Endothelial cell of umbilical vein (primary cell): Measurements from ENCODE around the gene SLC66A2. TPM values are rescaled to one million over a fixed set of nuclear protein-coding genes. Genes with fewer than 3 reads are reported as not detected.

Experiments
- BruUV-seq: library from RNA; stranded (reverse); fragments of 400-500 nt; replicated peaks from 2 replicates; lab custom pipeline; 2021; lab: Mats Ljungman, UMichigan
- CTCF ChIA-PET: fragments of 300-600, 350-600 bp; sonication (Branson Sonifier 250); formaldehyde crosslinking; loops from one replicate; lab custom pipeline; 2021; ENCODE audit warnings: antibody characterized with exemption, inconsistent platforms; lab: Charles Lee
- POLR2A ChIA-PET: fragments of 300-600, 350-600 bp; sonication (Branson Sonifier 250); formaldehyde crosslinking; loops from one replicate; lab custom pipeline; 2021; ENCODE audit warnings: antibody characterized with exemption, inconsistent platforms; lab: Charles Lee
- DNase-seq: peaks from one replicate; pipeline ENCODE4 v3.0.0-alpha.2; 2011; ENCODE audit warnings: low read depth, low spot score
- FAIRE-seq: peaks from 2 replicates; lab custom pipeline; 2011; peaks lifted over from hg19 to GRCh38; lab: Jason Lieb, UNC
- H2AFZ ChIP-seq: 2 replicates; pipeline ENCODE4 v1.6.0; 2012; ENCODE audit warnings: low read depth, low read length, control low read depth, inconsistent platforms
- H3K27ac ChIP-seq: 2 replicates; pipeline ENCODE4 v1.5.1; 2011; ENCODE audit warnings: low read depth, mild to moderate bottlenecking, control low read depth, low read length, moderate library complexity; ENCODE audit not compliant: insufficient read depth
- H3K27me3 ChIP-seq, 2 experiments: 2 replicates each; pipeline versions ENCODE4 v1.6.0 to v1.6.1; 2011; ENCODE audit warnings: low read length in 2 of 2, mixed read lengths in 1 of 2; ENCODE audit not compliant: control insufficient read depth in 2 of 2, insufficient read depth in 2 of 2
- H3K36me3 ChIP-seq, 2 experiments: 2 replicates in 1 of 2; 3 replicates in 1 of 2; pipeline ENCODE4 v1.5.1; 2011; ENCODE audit warnings: low read length in 2 of 2, mild to moderate bottlenecking in 1 of 2, moderate library complexity in 1 of 2; ENCODE audit not compliant: control insufficient read depth in 2 of 2, insufficient read depth in 2 of 2; ENCODE audit errors: extremely low read depth in 1 of 2
- H3K4me1 ChIP-seq: 3 replicates; pipeline ENCODE4 v1.5.1; 2011; ENCODE audit warnings: mild to moderate bottlenecking, low read length; ENCODE audit not compliant: control insufficient read depth, insufficient read depth; ENCODE audit errors: extremely low read depth
- H3K4me2 ChIP-seq: 2 replicates; pipeline ENCODE4 v1.6.1; 2011; ENCODE audit warnings: low read length, control low read depth, mixed read lengths; ENCODE audit not compliant: insufficient read depth
- H3K4me3 ChIP-seq, 3 experiments: fragments of 200-600 bp in 1 of 3; sonication (generic), shearing (Covaris generic) in 1 of 3; replicated peaks in 1 of 3; 2 replicates each; pipeline ENCODE4 v1.5.1; 2011 to 2016; ENCODE audit warnings: control low read depth in 3 of 3, low read length in 3 of 3, mild to moderate bottlenecking in 2 of 3, inconsistent platforms in 1 of 3, low read depth in 1 of 3, moderate library complexity in 1 of 3; ENCODE audit not compliant: insufficient read depth in 1 of 3
- H3K79me2 ChIP-seq: 2 replicates; pipeline ENCODE4 v1.6.0; 2012; ENCODE audit warnings: low read length, inconsistent platforms; ENCODE audit not compliant: control insufficient read depth, insufficient read depth
- H3K9ac ChIP-seq: replicated peaks from 2 replicates; pipeline ENCODE3; 2011; ENCODE audit warnings: low read length, control low read depth; ENCODE audit not compliant: insufficient read depth; ENCODE audit errors: extremely low read depth
- H3K9me1 ChIP-seq: replicated peaks from 3 replicates; pipeline ENCODE4 v1.6.0; 2011; ENCODE audit warnings: mild to moderate bottlenecking, low read length; ENCODE audit not compliant: control insufficient read depth, insufficient read depth; ENCODE audit errors: extremely low read depth
- H3K9me3 ChIP-seq: replicated peaks from 2 replicates; pipeline ENCODE4 v1.5.1; 2012; ENCODE audit warnings: low read length, inconsistent platforms; ENCODE audit not compliant: control insufficient read depth, insufficient read depth
- H4K20me1 ChIP-seq: replicated peaks from 2 replicates; pipeline ENCODE3; 2011; ENCODE audit warnings: mild to moderate bottlenecking, low read length; ENCODE audit not compliant: control insufficient read depth, insufficient read depth; ENCODE audit errors: extremely low read depth
- CTCF ChIP-seq, 2 donors: IDR thresholded peaks; 1 replicate in 1 of 2; 2 replicates in 1 of 2; pipeline ENCODE4 v1.5.1; 2011; ENCODE audit warnings: low read length in 2 of 2, mild to moderate bottlenecking in 2 of 2, moderate library complexity in 2 of 2, control low read depth in 1 of 2, inconsistent platforms in 1 of 2, low read depth in 1 of 2; ENCODE audit not compliant: insufficient read depth in 1 of 2; ENCODE audit errors: extremely low read depth in 1 of 2
- EZH2 ChIP-seq: IDR thresholded peaks from 2 replicates; pipeline ENCODE4 v1.6.1; 2012; ENCODE audit warnings: borderline replicate concordance, low read depth, mild to moderate bottlenecking, moderate library complexity, low read length, inconsistent platforms; ENCODE audit not compliant: severe bottlenecking
- FOS ChIP-seq: IDR thresholded peaks from 2 replicates; pipeline ENCODE4 v1.6.1; 2011; ENCODE audit warnings: mild to moderate bottlenecking, low read length, moderate library complexity, borderline replicate concordance; ENCODE audit not compliant: insufficient read depth
- GATA2 ChIP-seq: IDR thresholded peaks from 2 replicates; pipeline ENCODE4 v1.7.0; 2011; ENCODE audit warnings: low read depth, mild to moderate bottlenecking, moderate library complexity, mixed read lengths, low read length; ENCODE audit not compliant: insufficient read length, insufficient read depth
- JUN ChIP-seq: IDR thresholded peaks from 2 replicates; pipeline ENCODE4 v1.6.1; 2011; ENCODE audit warnings: borderline replicate concordance, low read depth; ENCODE audit not compliant: insufficient read length, insufficient read depth
- MYC ChIP-seq: IDR thresholded peaks from one replicate; pipeline ENCODE4 v1.6.1; 2011; ENCODE audit warnings: mild to moderate bottlenecking, low read depth, low read length
- POLR2A ChIP-seq: IDR thresholded peaks from 2 replicates; pipeline ENCODE4 v1.6.1; 2012; ENCODE audit warnings: low read depth, mild to moderate bottlenecking, control low read depth, low read length
- POLR2AphosphoS5 ChIP-seq: IDR thresholded peaks from 2 replicates; pipeline ENCODE4 v1.6.1; 2012; ENCODE audit warnings: low read depth, mild to moderate bottlenecking, control low read depth, low read length, moderate library complexity; ENCODE audit not compliant: insufficient read depth
- dilution Hi-C: fragments of 300-500 bp; cut with MboI; formaldehyde crosslinking; loops from one replicate; pipeline ENCODE4 v1.15.0; 2019; ENCODE audit warnings: low sequenced_read_pairs; ENCODE audit not compliant: extremely low pct_ligation_motif_present
- intact Hi-C: fragments of 100-400 bp; cut with micrococcal nuclease; formaldehyde crosslinking; loops from one replicate; pipeline ENCODE4 v1.10.0; 2022
- polyA plus RNA-seq, 4 experiments: library from polyadenylated mRNA; depleted of rRNA in 3 of 4; stranded (reverse) in 3 of 4; unstranded in 1 of 4; fragments of >200 nt; gene quantifications; 2 replicates each; pipeline versions ENCODE4 v1.2.1 to v1.2.3, GENCODE V29; 2011 to 2012; ENCODE audit warnings: missing spikeins in 1 of 4
- total RNA-seq: library from RNA; stranded (reverse); gene quantifications from 2 replicates; pipeline ENCODE4 v1.2.3, GENCODE V29; 2021
- TF ChIP-seq, protein P1 (sequence below): IDR thresholded peaks from 2 replicates; pipeline ENCODE4 v1.6.1; 2011; ENCODE audit not compliant: insufficient read depth, insufficient read length

Gene SLC66A2
- total and polyA plus RNA-seq, 2 donors (not counting 3 experiments of a cell fraction or from before 2014, with no cell fraction given) = 32.5 to 37.1 TPM

DNA sequence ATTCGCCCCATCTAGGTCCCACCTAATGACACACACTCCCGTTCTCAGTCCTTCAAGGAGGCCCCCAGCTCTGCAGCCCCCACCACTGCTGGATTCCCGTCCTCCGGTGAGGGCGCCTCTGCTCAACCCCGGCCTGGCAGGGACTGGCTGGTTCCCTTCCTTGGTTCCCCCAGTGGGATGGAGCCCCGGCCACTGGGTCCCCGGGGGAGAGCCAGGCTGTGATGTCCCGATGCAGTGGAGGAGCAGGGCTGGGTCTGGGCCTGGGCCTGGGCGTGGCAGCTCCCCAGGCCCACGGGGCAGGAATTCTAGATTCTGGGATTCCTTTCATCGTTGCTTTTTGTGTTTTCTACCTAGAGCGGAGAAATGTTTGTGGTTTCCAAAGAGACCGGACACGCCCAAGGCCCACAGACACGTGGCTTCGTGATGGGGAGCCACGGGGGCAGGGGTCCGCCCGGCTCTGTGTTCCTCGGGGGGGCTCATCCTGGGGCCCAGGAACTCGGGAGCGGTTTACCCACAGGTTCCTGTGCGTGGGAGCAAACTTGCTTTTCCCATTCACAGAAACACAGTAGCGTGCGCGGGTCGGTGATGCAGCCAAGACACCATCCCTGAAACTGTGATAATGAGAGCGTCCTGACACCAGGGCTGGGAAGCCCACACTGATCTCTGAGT, 67.0 kb downstream of the SLC66A2 start:
- ChIA-PET POLR2A (no interaction called here), CTCF (no interaction called here)
- no peak overlapping the region for H3K4me2 ChIP-seq
- intact Hi-C loops (no loop called here), dilution Hi-C loops (no loop called here)
- no peak overlapping the region for H3K9ac ChIP-seq
- no peak overlapping the region for H3K4me3 ChIP-seq
- H3K79me2 ChIP-seq = no peaks in the 10 kb centered on the region
- H3K9me1 ChIP-seq = no peaks in the 10 kb centered on the region
- no peak for FAIRE-seq
- H3K4me1 ChIP-seq = no peaks in the 10 kb centered on the region
- no peak for TF ChIP-seq GATA2
- no peaks in the 10 kb centered on the region for H3K9me3 ChIP-seq
- H2AFZ ChIP-seq = no peak overlapping the region
- no peaks in the 10 kb centered on the region for H4K20me1 ChIP-seq
- H3K36me3 ChIP-seq = no peaks in the 10 kb centered on the region
- H3K27ac ChIP-seq = no peak overlapping the region
- no TSS peak for BruUV-seq
- no peaks in the 10 kb centered on the region for H3K27me3 ChIP-seq
- no peak for DNase-seq

DNA sequence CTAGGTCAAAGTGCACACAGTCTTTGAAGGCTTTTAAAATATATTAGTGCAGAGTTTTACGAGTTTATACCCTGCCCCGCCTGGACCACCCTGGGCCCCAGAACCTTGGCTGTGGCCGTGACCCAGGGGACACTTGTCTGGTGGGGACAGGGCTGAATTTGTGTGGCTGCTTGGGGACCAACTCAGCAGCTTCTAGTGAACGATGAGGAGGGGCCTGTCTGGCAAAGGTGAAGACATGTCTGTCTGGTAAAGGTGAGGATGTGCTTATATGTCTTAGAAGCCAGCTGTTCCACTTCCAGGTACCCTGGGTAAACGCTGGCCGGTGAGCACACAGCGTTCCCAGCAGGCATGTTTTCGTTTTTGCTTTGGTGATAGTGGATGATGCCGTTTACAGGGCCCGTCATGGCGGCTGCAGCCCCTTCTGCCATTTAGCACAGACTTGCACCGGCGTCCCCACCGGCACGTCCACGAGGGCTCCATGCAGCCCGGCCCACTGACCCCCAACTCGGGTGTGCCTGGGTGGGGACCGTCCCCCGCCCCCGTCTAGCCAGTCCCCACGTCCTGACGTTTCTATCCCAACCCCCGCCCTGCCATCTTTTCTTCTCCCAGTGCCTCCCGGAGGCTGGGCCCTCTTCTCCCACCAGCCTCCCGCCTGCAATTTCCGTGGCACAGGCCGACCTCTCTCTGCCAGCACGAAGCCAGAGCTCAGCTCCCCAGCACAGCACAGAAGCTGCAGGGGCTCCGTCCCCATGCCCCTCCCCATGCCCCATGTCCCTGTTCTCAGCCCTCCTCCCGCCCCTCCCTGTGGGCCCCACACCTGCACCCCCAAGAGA, 67.8 kb downstream of the SLC66A2 start:
- Histone ChIP-seq H3K4me2 (no peak overlapping the region), H3K36me3 (no peaks in the 10 kb centered on the region), H3K27ac (no peak overlapping the region), H3K4me1 (no peaks in the 10 kb centered on the region), H3K9me1 (no peaks in the 10 kb centered on the region), H3K79me2 (no peaks in the 10 kb centered on the region), H2AFZ (no peak overlapping the region), H3K9me3 (no peaks in the 10 kb centered on the region), H3K9ac (no peak overlapping the region), H3K27me3 (no peaks in the 10 kb centered on the region), H3K4me3 (no peak overlapping the region), H4K20me1 (no peaks in the 10 kb centered on the region)
- POLR2A ChIA-PET = no interaction called here
- CTCF ChIA-PET = no interaction called here
- BruUV-seq = no TSS peak
- dilution Hi-C loops (no loop called here), intact Hi-C loops (no loop called here)
- TF ChIP-seq GATA2 (no peak), MYC (no peak), CTCF (IDR thresholded peaks at IDR 0.05; ENCODE audit: extremely low read depth in 1 of 2, insufficient read depth in 1 of 2, low read depth in 1 of 2, low read length in 2 of 2) (no peak), FOS (no peak), EZH2 (no peak), POLR2A (no peak), POLR2AphosphoS5 (no peak), JUN (no peak)
- TF ChIP-seq, protein P1, sequence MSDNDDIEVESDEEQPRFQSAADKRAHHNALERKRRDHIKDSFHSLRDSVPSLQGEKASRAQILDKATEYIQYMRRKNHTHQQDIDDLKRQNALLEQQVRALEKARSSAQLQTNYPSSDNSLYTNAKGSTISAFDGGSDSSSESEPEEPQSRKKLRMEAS = no peak
- FAIRE-seq = no peak
- no peak for DNase-seq
